ENCODE results near the gene NDUFS7.

- TF ChIP-seq GLIS3 (CRISPR knock-in tag; IDR thresholded peaks at IDR 0.05) (no peak), ZFP3 (CRISPR knock-in tag; IDR thresholded peaks at IDR 0.05) (no peak), ZNF565 (CRISPR knock-in tag; conservative IDR thresholded peaks at IDR 0.05; ENCODE audit: low read depth) (no peak), ZC3H10 (CRISPR knock-in tag; IDR thresholded peaks at IDR 0.05) (no peak)
Observed at GRCh38 chr19:1420590-1420989, 36.9 kb downstream of the NDUFS7 start.
